A673 (cell line): ENCODE measurements around the gene ERICH6B. TPM values are rescaled to one million over a fixed set of nuclear protein-coding genes. Genes with fewer than 3 reads are reported as not detected.
"Not testable (repeated sequence)": the region's sequence is repeated elsewhere in the genome, so short reads cannot be mapped to it uniquely, and the experiment has no call there.

Experiments used
- BruUV-seq: library from RNA; stranded (reverse); fragments of 400-500 nt; replicated peaks from 2 replicates; lab custom pipeline; 2021; lab: Mats Ljungman, UMichigan
- CTCF ChIA-PET: fragments of 300-600 bp; sonication (Branson Sonifier 250); formaldehyde crosslinking; loops from one replicate; lab custom pipeline; 2022; ENCODE audit warnings: antibody characterized with exemption; lab: Charles Lee
- POLR2A ChIA-PET: fragments of 300-600 bp; sonication (Branson Sonifier 250); formaldehyde crosslinking; loops from one replicate; lab custom pipeline; 2022; ENCODE audit warnings: antibody characterized with exemption; ENCODE audit not compliant: low non-redundant PET; lab: Charles Lee
- DNase-seq: peaks from one replicate; pipeline ENCODE4 v3.0.0-alpha.2; 2015; ENCODE audit warnings: low spot score
- H3K27ac ChIP-seq: fragments of 200-600 bp; sonication (generic); 2 replicates; pipeline ENCODE4 v1.5.1; 2016; ENCODE audit warnings: mixed run types, low read depth, mild to moderate bottlenecking, mixed read lengths, antibody characterized with exemption, low read length; ENCODE audit not compliant: poor library complexity, severe bottlenecking
- H3K27me3 ChIP-seq: fragments of 200-600 bp; sonication (generic); replicated peaks from 2 replicates; pipeline ENCODE4 v1.6.1; 2017; ENCODE audit warnings: mixed run types, low read depth, mild to moderate bottlenecking, mixed read lengths, antibody characterized with exemption, low read length; ENCODE audit not compliant: insufficient read depth, poor library complexity
- H3K36me3 ChIP-seq: fragments of 200-600 bp; sonication (generic); 2 replicates; pipeline ENCODE4 v1.6.1; 2016; ENCODE audit warnings: mixed run types, mild to moderate bottlenecking, mixed read lengths, antibody characterized with exemption, low read length; ENCODE audit not compliant: insufficient read depth, poor library complexity, severe bottlenecking
- H3K4me1 ChIP-seq: fragments of 200-600 bp; sonication (generic); 2 replicates; pipeline ENCODE4 v1.6.1; 2017; ENCODE audit warnings: mixed run types, mild to moderate bottlenecking, mixed read lengths, antibody characterized with exemption, low read length; ENCODE audit not compliant: insufficient read depth, poor library complexity, severe bottlenecking
- H3K4me3 ChIP-seq: fragments of 200-600 bp; sonication (generic); 2 replicates; pipeline ENCODE4 v1.5.1; 2016; ENCODE audit warnings: low read depth, mixed run types, mild to moderate bottlenecking, mixed read lengths, low read length; ENCODE audit not compliant: poor library complexity, severe bottlenecking
- H3K9me3 ChIP-seq: fragments of 200-600 bp; sonication (generic); 2 replicates; pipeline ENCODE4 v1.6.1; 2016; ENCODE audit warnings: mixed run types, low read depth, mild to moderate bottlenecking, mixed read lengths, antibody characterized with exemption, low read length; ENCODE audit not compliant: poor library complexity, severe bottlenecking
- CTCF ChIP-seq: fragments of 300-800, 200-600 bp; sonication (generic); conservative IDR thresholded peaks from 2 replicates; pipeline ENCODE4 v1.5.1; 2017; ENCODE audit warnings: low read depth, mild to moderate bottlenecking, antibody characterized with exemption, low read length, moderate library complexity, mixed read lengths
- EZH2 ChIP-seq: fragments of 200-600 bp; sonication (generic); IDR thresholded peaks from 2 replicates; pipeline ENCODE4 v1.6.1; 2017; ENCODE audit warnings: borderline replicate concordance, low read depth, mild to moderate bottlenecking, mixed read lengths, antibody characterized with exemption, low read length; ENCODE audit not compliant: poor library complexity, severe bottlenecking
- intact Hi-C: fragments of 100-400 bp; cut with micrococcal nuclease; formaldehyde crosslinking; loops from one replicate; pipeline ENCODE4 v1.10.0; 2022; ENCODE audit not compliant: unreplicated experiment
- total RNA-seq: library from RNA; stranded (reverse); gene quantifications from 2 replicates; pipeline ENCODE4 v1.2.3, GENCODE V29; 2021

ERICH6B gene
- total RNA-seq, 1 experiment from 2014 or later, result not detected

GRCh38 chr13:45659536-45659935 lies 44.0 kb upstream of the ERICH6B start:
- DNase-seq, result no peak
- Histone ChIP-seq H3K27ac (no peak overlapping the region), H3K36me3 (no peaks in the 10 kb centered on the region), H3K27me3 (no peaks in the 10 kb centered on the region), H3K9me3 (no peaks in the 10 kb centered on the region), H3K4me1 (no peaks in the 10 kb centered on the region), H3K4me3 (no peak overlapping the region)
- ChIA-PET CTCF (no interaction called here), POLR2A (no interaction called here)
- no TSS peak for BruUV-seq
- intact Hi-C loops, result no loop called here
- TF ChIP-seq EZH2, result no peak
- TF ChIP-seq CTCF, result no peak

GRCh38 chr13:45658586-45659235 lies 43.2 kb upstream of the ERICH6B start:
- TF ChIP-seq CTCF (no peak), EZH2 (no peak)
- Histone ChIP-seq H3K36me3 (no peaks in the 10 kb centered on the region), H3K27me3 (no peaks in the 10 kb centered on the region), H3K27ac (no peak overlapping the region), H3K9me3 (no peaks in the 10 kb centered on the region), H3K4me1 (no peaks in the 10 kb centered on the region), H3K4me3 (no peak overlapping the region)
- BruUV-seq, result no TSS peak
- intact Hi-C loops, result no loop called here
- no peak for DNase-seq
- ChIA-PET POLR2A (interaction anchor here (0.7 kb wide), 1 partner anchor 1052 kb away, joined by 3 read pairs; no protein-coding TSS in a partner anchor), CTCF (no interaction called here)

- no peak overlapping the region for H3K4me3 ChIP-seq
- ChIA-PET POLR2A (no interaction called here), CTCF (no interaction called here)
- intact Hi-C loops, result no loop called here
- H3K9me3 ChIP-seq, result no peaks in the 10 kb centered on the region
- H3K27me3 ChIP-seq, result no peaks in the 10 kb centered on the region
- H3K27ac ChIP-seq, result no peak overlapping the region
- no peaks in the 10 kb centered on the region for H3K4me1 ChIP-seq
- H3K36me3 ChIP-seq, result no peaks in the 10 kb centered on the region
- no peak for DNase-seq
- BruUV-seq, result no TSS peak
- TF ChIP-seq EZH2 (no peak), CTCF (no peak)
These were observed 39.3 kb upstream of the ERICH6B start for GRCh38 chr13:45654633-45655349.

- H3K27ac ChIP-seq, intact Hi-C loops, DNase-seq, H3K4me3 ChIP-seq, H3K36me3 ChIP-seq, POLR2A ChIA-PET, H3K4me1 ChIP-seq, H3K27me3 ChIP-seq, CTCF ChIA-PET, BruUV-seq: not testable (repeated sequence)
- H3K9me3 ChIP-seq, result peaks cover 11% of the 10 kb centered on the region
These were observed 29.7 kb upstream of the ERICH6B start for GRCh38 chr13:45645263-45645662.

GRCh38 chr13:45642159-45642558 lies 26.6 kb upstream of the ERICH6B start:
- peaks cover 11% of the 10 kb centered on the region for H3K9me3 ChIP-seq
- BruUV-seq, CTCF ChIA-PET, intact Hi-C loops, POLR2A ChIA-PET, H3K36me3 ChIP-seq, DNase-seq, H3K4me3 ChIP-seq, H3K27ac ChIP-seq, H3K27me3 ChIP-seq, H3K4me1 ChIP-seq: not testable (repeated sequence)
